RWPE2 (cell line): ENCODE results near the gene GPR155.

Experiments
- ATAC-seq: fragments of 200-7000 bp; cut with Tn5 transposase; 3 replicates; pipeline ENCODE4 v1.9.1; 2021; ENCODE audit warnings: low read depth
- DNase-seq: peaks from one replicate; pipeline ENCODE4 v3.0.0-alpha.2; 2020; ENCODE audit warnings: low spot score
- H3K27ac ChIP-seq: fragments of 450-650 bp; 2 replicates; pipeline ENCODE4 v1.5.1; 2017; ENCODE audit warnings: mild to moderate bottlenecking; ENCODE audit not compliant: poor library complexity, severe bottlenecking
- H3K27me3 ChIP-seq: fragments of 250-450 bp; sonication (Bioruptor Pico); 2 replicates; pipeline ENCODE4 v1.5.1; 2021; ENCODE audit warnings: mild to moderate bottlenecking, moderate library complexity; ENCODE audit not compliant: insufficient read depth, poor library complexity, severe bottlenecking
- H3K36me3 ChIP-seq: fragments of 250-450 bp; sonication (Bioruptor Pico); 2 replicates; pipeline ENCODE4 v1.5.1; 2020; ENCODE audit warnings: low read depth, mild to moderate bottlenecking, moderate library complexity
- H3K4me1 ChIP-seq: fragments of 250-450 bp; sonication (Bioruptor Pico); 2 replicates; pipeline ENCODE4 v1.5.1; 2021; ENCODE audit warnings: mild to moderate bottlenecking, moderate library complexity; ENCODE audit not compliant: insufficient read depth, poor library complexity, severe bottlenecking
- H3K4me3 ChIP-seq: fragments of 250-450 bp; sonication (Bioruptor Pico); 2 replicates; pipeline ENCODE4 v1.5.1; 2021; ENCODE audit warnings: mild to moderate bottlenecking, moderate library complexity; ENCODE audit not compliant: severe bottlenecking
- H3K9me3 ChIP-seq: fragments of 250-450 bp; sonication (Bioruptor Pico); 2 replicates; pipeline ENCODE4 v1.5.1; 2021; ENCODE audit warnings: mild to moderate bottlenecking, moderate library complexity; ENCODE audit not compliant: severe bottlenecking
- CTCF ChIP-seq: fragments of 450-650 bp; IDR thresholded peaks from one replicate; pipeline ENCODE4 v1.5.1; 2017; ENCODE audit warnings: mild to moderate bottlenecking, moderate library complexity; ENCODE audit not compliant: poor library complexity, severe bottlenecking

Gene GPR155

GRCh38 chr2:174503161-174503809 is 16.5 kb upstream of the GPR155 start:
- ATAC-seq (no peak), DNase-seq (no peak)
- H3K4me1 ChIP-seq = no peaks in the 10 kb centered on the region
- H3K27me3 ChIP-seq = no peaks in the 10 kb centered on the region
- no peak for TF ChIP-seq CTCF
- H3K36me3 ChIP-seq = no peaks in the 10 kb centered on the region
- no peak overlapping the region for H3K4me3 ChIP-seq
- no peak overlapping the region for H3K27ac ChIP-seq
- H3K9me3 ChIP-seq = no peaks in the 10 kb centered on the region

- H3K9me3 ChIP-seq = no peaks in the 10 kb centered on the region
- no peaks in the 10 kb centered on the region for H3K27me3 ChIP-seq
- no peak for DNase-seq
- no peaks in the 10 kb centered on the region for H3K36me3 ChIP-seq
- no peaks in the 10 kb centered on the region for H3K4me1 ChIP-seq
- no peak for TF ChIP-seq CTCF
- H3K27ac ChIP-seq = no peak overlapping the region
- ATAC-seq = no peak
- H3K4me3 ChIP-seq = no peak overlapping the region
Observed at GRCh38 chr2:174499371-174499770, 12.5 kb upstream of the GPR155 start.

GRCh38 chr2:174495365-174496012 is 8.7 kb upstream of the GPR155 start:
- ATAC-seq (no peak), DNase-seq (no peak)
- Histone ChIP-seq H3K9me3 (no peaks in the 10 kb centered on the region), H3K27ac (no peak overlapping the region), H3K36me3 (no peaks in the 10 kb centered on the region), H3K4me1 (no peaks in the 10 kb centered on the region), H3K4me3 (no peak overlapping the region), H3K27me3 (no peaks in the 10 kb centered on the region)
- TF ChIP-seq CTCF = no peak

- H3K4me3 ChIP-seq = no peak overlapping the region
- TF ChIP-seq CTCF = no peak
- no peak for DNase-seq
- H3K9me3 ChIP-seq = no peaks in the 10 kb centered on the region
- no peaks in the 10 kb centered on the region for H3K27me3 ChIP-seq
- ATAC-seq = no peak
- H3K27ac ChIP-seq = no peak overlapping the region
- H3K4me1 ChIP-seq = no peaks in the 10 kb centered on the region
- no peaks in the 10 kb centered on the region for H3K36me3 ChIP-seq
Observed at GRCh38 chr2:174493549-174494331, 6.9 kb upstream of the GPR155 start.
